ENCODE results near the gene C3AR1.

DNA sequence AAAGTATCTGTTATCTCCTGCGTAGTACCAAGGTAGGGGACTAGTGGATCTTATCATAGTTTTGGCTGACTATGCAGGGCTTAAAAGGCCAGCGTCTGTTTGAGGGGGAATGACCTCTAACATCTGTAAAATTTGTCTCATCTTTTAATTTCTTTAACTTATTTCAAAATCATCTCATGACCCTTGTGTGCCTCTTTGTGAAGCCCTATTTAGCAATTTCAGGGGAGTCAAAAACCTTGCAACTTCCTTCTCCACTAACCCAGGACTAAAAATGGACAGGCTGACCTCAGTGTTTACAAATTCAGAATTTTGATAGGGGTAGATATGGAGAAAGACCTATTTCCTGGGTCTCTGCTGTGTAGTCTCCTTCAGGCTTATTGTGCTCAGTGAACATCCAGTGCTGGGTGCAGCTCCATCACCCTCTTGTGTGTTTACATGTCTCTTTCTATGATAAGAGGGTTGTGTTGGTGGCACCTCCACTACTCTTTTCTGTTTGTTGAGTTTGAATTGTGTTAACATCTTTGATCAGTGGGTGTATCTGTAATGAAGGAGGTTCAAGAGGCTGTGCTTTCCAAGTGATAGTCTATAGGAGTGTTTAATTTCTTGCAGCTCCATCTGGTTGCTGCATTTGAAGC, 30.2 kb upstream of the C3AR1 start:
- no peak for TF ChIP-seq POLR2AphosphoS5 (IDR thresholded peaks at IDR 0.05; ENCODE audit: insufficient read depth in 1 of 2, low read depth in 1 of 2)
- TF ChIP-seq, protein P1, sequence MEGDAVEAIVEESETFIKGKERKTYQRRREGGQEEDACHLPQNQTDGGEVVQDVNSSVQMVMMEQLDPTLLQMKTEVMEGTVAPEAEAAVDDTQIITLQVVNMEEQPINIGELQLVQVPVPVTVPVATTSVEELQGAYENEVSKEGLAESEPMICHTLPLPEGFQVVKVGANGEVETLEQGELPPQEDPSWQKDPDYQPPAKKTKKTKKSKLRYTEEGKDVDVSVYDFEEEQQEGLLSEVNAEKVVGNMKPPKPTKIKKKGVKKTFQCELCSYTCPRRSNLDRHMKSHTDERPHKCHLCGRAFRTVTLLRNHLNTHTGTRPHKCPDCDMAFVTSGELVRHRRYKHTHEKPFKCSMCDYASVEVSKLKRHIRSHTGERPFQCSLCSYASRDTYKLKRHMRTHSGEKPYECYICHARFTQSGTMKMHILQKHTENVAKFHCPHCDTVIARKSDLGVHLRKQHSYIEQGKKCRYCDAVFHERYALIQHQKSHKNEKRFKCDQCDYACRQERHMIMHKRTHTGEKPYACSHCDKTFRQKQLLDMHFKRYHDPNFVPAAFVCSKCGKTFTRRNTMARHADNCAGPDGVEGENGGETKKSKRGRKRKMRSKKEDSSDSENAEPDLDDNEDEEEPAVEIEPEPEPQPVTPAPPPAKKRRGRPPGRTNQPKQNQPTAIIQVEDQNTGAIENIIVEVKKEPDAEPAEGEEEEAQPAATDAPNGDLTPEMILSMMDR (IDR thresholded peaks at IDR 0.05) = no peak

Data from vagina (tissue), 2 donors.